Measurements from ENCODE around the gene BNIP5.
A peak's percentile ranks its signal among the peaks of the same experiment; 100 is the strongest.

BNIP5 gene

DNA sequence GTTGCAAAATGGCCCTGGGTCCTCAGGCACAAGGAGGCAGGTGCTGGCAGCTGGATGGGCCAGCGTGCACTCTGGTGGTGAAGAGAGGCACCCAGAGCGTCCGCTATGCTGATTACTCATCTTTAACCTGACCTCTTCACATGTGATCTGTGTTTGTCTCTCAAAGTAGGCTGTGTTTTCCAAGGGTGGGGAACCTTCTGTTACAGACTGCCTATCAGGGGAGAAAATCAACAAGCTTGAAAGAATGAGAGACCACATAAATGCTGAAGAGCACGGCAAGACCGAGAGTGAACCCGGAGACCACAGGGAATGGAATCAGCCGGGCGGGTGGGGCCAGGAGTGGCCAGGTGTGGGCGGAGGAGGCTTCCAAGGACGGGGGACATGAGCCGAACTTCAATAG, 16.2 kb downstream of the BNIP5 start:
- no peak for DNase-seq

DNA sequence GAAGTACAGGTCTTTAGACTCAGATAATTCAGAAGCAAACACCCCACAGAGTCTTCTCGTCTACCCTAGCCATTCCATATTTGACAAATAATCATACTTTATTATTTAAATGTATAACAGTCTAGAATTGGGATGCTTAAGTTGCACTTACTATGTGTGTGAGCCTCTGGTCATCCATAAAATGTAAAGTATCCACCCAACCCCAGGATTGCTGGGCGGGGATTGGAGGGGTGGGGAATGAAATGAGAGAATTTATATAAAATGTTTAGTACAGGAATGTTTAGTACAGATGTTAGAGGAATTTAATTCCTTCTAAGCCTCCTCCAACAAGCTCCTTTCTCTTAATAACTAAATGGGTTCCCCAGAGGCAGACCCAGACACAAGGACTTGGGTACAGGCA, 16.9 kb downstream of the BNIP5 start:
- DNase-seq: no peak

DNA sequence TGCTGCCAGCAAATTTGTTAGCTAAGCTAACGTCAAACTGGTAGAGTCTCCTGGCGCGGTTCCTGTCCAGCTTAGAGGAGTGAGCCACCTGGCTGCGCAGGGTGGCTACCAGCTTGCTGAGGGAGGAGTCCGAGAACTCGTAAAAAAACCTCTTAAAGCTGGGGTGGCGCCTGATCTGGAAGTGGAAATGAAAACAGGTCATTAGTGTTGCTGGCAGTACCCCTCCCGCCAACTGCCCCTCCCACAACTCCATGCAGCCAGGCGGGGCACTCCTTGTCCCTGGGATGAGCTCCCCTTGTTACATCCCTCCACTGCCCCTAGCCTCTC, 17.3 kb downstream of the BNIP5 start:
- no peak for DNase-seq

DNA sequence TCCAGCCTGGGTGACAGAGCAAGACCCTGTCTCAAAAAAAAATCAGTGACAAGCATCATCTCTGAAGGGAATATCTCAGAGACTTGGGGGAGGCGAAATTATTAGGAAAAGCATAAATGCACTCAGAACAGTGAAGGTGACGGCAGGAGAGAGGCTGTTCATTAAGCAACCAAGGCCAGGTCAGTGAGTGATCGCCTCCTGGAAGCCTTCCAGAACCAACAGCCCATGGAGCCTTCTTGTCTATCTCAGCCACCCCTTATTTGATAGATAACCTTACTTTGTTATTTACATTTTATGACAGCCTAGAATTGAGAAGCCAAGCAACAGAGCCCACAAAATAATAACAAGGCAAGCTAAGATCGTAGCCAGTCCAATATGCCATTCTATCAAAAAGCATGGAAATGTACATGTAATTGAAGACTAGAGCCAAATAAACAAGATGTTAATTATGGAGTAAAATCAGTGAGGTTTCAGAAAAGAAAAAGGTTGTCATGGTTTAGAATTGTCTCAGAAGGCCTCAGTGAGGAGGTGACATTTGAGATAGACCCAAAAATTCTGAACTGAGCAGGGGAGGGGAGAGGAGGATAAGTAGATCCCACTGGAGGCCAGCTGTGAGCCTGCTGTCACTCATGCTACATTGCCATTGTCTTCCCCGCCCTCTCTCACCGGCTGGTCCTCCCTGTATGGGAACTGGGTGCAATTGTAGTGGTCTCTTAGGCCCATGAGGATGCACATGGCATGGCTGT, 17.8 kb downstream of the BNIP5 start:
- DNase-seq: no peak

DNA sequence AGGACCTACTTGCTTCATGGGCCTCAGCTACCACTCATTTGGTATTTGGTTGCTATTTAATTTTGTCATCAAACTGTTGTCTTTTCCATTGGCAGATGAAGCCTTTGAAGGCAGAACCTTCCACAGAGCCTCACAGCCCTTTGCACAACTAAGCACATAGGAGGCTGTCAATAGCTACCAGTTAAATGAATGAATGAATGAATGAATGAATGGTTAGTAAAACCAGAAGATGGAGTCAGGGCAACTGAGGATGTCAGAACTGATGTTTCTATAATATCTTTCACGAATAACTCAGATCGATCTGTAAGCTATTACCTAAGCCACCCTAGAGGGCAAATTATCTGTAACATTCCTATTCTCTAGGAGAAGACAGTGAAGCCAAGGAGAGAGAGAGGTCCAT, 19.1 kb downstream of the BNIP5 start:
- DNase-seq: no peak

DNA sequence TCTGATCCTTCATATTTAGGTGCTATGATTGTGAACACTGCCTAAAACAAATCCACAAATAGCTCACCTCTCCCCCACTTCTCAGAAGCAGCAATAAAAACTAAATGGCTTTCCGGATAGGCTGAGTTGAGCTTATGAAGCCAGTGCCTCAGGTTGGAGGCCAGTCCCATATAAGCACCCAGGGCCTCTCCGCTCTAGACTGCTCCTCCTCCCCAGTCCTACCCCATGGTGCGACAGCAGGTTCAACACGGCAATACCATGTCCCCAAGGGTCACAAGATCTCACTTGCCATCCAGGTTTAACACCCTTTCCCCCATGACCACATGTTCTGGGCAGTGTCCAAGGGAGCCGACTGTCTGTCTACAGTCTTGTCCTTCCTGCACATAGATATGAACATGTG, 20.8 kb downstream of the BNIP5 start:
- DNase-seq: no peak

DNA sequence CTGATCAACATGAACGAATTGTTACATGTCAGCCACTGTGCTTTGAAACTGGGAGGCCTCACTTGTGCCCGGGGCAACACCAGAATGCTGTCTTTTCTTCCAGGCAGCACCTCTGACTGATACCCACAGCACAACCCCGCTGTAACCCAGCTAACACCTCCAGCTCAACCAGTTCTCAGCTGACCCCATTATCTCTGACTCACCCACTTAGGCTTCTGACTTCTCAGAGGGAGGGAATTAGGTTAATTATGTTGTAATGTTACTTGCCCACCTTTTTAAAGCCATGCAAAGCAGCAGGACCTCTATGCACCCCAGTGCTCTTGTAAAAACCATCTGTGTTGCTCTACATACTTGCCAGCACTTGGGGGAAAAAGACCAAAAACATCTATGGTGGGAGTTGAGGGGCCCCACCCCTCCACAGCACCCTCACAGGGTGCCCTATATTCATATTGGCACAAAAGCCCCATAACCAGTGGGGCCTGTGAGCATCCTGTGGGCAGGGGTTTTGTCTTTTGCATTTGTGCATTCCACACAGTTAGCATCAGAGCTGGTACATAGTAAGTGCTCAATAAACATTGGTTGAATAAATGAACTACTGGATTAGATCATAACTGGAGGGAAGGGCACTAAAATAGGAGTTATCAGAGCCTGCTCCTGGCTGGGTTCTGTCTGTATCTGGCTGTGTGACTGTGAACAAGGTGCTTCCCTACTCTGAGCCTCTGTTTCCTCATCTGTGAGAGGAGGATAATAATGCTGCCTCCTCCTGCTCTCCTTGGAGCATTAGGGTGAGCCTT, 22.3 kb downstream of the BNIP5 start:
- no peak for DNase-seq

DNA sequence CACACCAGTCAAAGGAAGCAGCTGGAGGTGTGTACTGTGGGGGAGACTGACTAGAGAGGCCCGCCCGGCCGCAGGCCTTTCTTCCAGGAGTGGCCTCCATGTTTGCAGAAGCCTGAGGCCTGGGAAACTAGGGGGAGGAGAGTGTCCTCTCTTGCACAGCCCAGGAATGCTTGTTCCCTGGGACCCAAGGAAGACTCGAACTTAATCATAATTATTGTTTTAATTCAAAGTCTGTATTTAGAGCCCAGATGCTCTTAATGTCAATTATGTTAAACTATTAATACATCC, 23.1 kb downstream of the BNIP5 start:
- no peak for DNase-seq

DNA sequence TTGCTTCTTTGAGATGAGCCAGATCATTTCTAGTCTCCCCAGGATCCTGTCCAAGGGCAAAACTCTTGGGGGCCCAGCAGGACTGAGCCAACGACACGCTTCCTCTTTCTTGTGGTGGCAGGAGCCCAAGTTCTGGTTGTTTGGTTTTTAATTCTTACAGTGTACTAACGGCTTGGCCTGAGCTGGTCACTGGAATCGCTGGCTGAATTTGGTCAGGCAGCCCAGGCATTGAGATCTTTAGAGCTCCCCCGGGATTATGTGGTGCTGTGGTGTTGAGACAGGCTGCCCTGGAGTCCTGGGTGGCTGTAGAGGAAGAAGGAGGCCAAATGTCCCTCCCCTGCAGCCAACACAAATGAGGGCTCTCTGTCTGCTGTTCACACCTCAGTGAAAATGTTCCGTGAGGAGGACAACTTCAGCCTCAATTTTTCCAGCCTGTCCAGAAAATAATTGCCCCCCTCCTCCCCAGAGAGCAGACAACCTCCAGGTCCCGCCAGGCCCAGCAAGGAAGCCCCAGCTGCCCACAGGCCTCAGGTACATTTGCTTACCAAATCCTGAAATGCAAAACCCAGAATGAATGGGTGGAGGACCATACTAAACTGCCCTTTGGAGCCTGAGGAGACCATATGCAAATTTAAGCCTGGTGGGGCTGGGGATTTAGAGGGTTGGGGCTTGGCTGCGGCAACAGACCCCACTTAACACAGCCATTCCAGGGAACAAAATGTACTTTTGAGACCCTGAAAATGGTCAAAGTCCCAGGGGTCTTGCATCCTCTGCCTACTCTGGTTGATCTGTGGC, 23.6 kb downstream of the BNIP5 start:
- DNase-seq: no peak

DNA sequence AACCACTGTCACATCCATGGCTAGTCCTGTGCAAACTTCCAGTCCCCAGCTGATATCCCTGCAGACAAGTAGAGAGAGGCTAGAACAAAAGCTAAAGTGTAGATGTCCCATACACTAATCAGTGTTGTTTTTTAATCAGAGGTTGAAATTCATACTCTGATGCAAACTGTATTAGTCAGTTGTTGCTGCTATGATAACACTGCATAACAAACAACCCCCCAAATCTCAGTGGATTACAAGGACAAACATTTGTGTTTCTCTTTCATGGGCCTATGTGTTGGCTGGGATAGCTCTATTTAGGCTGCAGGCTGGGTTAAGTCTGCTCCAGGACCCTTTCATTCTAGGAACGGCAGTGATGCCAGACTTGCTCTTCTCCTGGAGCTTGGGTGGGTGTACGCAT, 26.8 kb downstream of the BNIP5 start:
- DNase-seq: no peak

DNA sequence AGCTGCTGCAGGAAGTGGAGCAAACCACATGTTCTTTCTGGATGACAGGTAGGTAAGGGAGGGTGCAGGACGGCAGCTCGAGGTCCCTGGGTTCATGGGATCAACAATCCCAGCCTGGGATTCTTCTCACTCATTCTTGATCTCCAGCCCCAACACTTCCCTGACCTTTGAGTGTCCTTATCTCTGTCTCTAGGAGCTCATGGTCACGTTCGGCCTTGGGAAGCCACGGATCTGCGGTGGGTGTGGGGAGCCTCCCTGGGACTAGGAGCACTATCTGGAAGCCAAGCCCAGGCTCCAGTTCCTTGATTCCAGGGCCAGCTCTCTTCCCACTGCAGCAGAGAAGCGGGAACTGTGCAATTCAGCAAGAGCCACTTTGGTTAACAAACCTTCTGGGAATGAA, 27.5 kb downstream of the BNIP5 start:
- no peak for DNase-seq

DNA sequence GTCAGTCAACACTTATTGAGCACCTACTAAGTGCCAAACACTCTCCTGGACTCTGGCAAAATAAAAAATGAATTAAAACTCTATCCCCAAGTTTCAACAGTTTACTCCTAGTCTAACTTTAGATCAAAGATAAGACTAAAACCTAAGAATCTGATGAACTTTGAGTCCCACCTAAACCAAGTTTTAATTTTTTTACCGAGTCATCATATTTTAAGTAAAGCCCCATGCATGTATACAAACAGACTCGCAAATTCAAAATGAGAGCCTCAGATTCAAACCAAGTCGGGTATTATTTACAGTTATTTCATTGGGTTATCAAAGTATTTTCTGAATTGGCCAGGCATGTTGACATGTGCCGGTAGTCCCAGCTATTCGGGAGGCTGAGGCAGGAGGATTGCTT, 28.2 kb downstream of the BNIP5 start:
- no peak for DNase-seq

DNA sequence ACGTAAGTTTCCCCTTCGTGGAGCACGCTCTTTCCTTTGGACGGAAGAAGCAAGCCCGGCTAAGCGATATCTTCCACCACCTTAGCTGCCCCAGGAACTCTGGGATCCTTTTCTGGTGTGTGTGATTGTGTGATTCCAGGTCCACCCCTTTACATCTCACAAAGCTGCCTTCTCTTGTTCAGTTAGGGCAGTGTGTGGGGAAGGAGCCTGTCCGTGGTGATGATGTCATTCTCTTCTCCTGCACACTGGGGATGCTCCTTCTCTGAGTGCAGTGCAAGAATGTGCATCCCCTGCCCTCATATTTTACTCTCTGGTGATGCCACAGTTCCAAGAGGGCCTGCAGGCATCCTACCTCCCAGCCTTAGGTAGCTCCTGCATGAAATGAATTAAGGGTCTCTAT, 30.3 kb downstream of the BNIP5 start:
- no peak for DNase-seq

DNA sequence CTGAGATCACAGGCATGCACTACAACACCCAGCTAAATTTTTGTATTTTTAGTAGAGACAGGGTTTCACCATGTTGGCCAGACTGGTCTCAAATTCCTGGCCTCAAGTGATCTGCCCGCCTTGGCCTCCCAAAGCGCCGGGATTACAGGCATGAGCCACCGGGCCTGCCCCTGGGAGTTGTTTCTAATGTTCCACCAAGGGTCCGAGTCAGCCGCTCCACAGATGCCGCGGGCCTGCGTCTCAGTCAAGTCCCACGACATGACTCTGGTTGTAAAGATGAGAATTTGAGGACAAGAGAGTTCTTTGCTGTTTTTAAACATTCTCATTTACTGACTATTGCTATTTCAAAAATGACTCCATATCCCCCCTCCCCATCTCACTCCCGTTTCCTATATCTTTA, 30.8 kb downstream of the BNIP5 start:
- no peak for DNase-seq

DNA sequence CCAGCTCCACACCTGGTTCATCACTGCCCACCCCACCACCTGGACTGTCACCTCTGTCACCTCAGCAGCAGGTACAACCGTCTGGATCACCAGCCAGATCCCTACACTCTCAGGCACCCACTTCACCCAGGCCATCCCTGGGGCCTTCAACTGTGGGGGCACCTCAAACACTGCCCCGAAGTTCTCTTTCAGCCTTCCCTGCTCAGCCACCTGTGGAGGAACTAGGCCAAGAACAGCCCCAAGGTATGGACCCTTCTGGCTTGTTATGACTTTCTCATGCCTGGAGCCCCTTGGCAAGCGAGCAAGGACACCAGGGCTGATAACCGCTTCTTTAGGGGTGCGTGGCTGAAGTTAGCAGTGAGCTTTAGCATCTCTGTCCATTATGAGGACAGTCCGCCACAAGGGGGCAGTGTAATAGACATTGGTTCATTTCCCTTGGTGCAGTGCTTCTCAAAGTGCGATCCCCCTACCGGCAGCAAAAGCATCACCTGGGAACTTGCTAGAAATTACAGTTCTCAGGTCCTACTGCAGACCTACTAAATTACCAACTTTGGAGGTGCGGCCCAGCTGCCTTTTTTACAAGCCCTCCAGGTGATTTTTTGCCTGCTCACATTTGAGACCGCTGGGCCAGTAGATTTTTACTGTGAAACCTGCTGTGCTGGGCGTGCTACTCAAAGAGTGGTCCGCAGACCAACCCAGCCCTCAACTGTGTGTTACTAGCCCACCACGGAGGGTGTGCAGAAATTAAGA, 34.3 kb downstream of the BNIP5 start:
- peak; percentile 55 for DNase-seq

DNA sequence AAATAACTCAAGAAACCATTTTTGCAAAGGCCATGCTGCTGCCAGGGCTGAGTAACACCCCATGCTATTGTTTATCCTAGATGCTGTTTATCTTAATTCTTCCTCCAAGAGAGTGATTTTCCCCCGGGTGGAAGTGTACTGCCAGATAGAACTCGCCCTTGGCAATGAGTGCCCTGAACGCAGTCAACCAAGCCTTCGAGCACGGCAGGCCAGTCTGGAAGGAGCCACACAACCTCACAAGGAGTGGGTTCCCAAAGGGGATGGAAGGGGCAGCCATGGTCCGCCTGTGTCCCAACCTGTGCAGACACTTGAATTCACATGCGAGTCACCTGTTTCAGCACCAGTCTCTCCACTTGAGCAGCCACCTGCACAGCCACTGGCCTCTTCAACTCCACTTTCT, 34.9 kb downstream of the BNIP5 start:
- DNase-seq: no peak

DNA sequence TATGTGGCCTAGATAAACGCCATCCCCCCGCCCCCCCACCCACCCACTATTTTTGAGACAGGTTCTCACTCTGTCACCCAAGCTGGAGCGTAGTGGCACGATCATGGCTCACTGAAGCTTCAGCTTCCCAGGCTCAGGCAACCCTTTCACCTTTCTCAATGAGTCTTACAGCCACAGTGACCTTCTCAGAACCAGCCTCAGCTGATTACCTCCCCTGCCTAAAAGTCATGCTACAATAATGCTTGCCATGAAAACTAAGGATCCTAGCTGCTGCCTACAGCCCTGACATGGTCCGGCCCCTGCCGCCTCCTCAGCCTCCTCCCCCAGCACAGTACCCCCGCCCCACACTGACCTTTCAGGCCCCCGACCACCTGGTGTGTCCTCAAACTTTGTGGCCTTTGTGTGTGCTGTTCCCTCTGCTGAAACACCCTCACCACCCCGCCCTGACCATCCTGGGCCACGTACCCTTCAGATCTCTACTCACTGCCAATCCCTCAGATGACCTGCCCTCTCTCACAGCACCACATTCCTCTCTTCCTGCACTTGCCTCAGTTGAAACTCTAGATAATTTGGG, 35.5 kb downstream of the BNIP5 start:
- no peak for DNase-seq

DNA sequence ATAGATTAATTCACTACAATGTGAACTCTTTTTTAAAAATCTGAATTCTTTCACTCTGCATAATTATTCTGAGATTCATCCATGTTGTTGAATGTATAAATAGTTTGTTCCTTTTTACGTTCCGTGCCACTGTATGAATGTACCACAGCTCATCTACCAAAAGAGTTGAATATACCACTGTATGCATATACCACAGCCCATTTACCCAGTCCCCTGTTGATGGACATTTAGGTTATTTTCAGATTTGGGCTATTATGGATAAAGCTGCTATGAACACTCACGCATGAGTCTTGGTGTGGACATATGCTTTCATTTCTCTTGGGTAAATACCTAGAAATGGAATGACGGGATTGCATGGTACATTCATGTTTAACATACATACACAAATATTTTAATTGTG, 38.7 kb downstream of the BNIP5 start:
- DNase-seq: no peak

DNA sequence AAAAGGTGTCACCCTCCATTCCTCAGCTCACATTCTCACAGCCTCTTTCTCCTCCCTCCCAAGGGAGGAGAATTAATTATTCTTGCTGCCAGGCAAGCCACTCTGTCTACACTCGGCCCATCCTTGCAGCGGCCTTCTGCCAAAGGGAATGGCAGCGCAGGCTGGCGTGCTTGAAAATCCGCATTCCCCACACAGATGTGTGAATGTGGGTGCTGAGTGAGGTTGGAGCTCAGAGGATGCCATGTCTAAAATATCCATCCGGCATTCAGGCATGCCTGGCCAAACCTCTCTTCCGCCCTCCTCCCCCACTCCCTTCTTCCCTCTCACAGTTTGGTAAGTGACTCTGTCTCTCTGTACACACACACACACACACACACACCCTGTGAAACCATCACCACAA, 39.2 kb downstream of the BNIP5 start:
- no peak for DNase-seq

DNA sequence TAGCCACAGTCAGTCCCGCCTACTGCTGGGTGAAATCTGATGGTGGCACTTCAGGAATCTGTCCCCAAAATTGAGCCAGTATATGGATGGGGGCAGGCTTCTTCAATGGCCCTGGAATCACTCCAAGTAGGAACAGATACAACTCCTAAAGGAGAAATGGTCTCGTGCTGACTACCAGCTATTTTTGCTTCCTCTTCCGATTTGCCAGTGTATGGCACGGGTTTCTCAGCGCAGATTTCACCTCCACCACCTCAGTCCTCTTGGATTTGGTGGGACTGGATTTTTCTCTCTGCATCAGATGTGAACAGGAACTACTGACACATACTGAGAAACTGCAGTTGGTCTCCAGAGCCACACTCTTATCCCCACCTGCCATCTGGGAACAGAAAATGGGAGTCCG, 39.6 kb downstream of the BNIP5 start:
- no peak for DNase-seq

DNA sequence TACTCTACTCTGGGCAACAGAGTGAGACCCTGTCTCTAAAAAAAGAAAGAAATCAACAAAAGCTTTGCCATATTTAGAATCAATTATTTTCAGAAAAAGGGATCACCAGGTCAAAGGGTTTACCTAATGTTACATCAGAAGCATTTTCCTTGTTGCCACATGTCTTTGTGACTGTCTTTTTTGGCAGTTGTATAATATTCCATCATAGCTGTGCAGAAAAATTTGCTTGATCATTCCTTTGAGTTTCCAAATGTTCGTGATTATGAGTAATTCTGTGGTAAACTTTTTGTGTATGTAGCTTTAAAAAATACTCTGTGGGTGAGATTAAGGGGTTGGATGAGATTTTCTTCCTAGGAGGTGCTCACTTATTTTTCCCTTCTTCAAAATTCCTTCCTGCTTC, 40.4 kb downstream of the BNIP5 start:
- no peak for DNase-seq

DNA sequence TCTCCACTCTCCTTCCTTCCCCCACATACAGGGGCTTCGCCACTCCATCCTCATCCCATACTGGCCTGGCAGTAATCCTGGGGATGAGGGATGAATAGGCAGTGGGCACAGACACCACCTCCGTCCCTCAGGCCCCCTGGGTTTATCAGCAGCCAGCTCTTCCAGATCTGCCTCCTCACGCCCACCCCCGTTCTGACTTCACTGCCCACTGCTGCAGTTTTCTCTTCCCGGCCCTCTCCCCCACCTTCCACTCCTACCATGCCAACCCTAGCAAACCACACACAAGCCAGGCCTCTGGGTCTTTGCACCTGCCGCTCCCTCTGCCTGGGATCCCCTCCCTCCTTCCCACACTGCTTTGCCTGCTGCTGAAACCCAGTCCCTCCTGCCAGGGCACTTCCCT, 44.5 kb downstream of the BNIP5 start:
- no peak for DNase-seq

Data from 8988T (cell line).